SK-N-SH (cell line): ENCODE results near the gene TBCD. TPM values are rescaled to one million over a fixed set of nuclear protein-coding genes. Genes with fewer than 3 reads are reported as not detected.

Source experiments
- CTCF ChIA-PET: fragments of 300-600, 350-600 bp; formaldehyde crosslinking; extraction: SDS; loops from one replicate; lab custom pipeline; 2021; lab: Yijun Ruan, JAX
- POLR2A ChIA-PET: fragments of 350-600 bp; sonication (Branson Sonifier 250); formaldehyde crosslinking; extraction: SDS; loops from one replicate; lab custom pipeline; 2020; ENCODE audit warnings: antibody characterized with exemption, inconsistent platforms; lab: Yijun Ruan, JAX
- DNase-seq: peaks from one replicate; pipeline ENCODE4 v3.0.0; 2012
- H2AFZ ChIP-seq: fragments of 200-600 bp; sonication (generic); 2 replicates; pipeline ENCODE4 v1.8.1; 2016; ENCODE audit warnings: antibody characterized with exemption, mild to moderate bottlenecking, low read depth
- H3F3A ChIP-seq: fragments of 200-600 bp; sonication (generic); replicated peaks from 2 replicates; pipeline ENCODE3; 2016; ENCODE audit warnings: antibody characterized with exemption, mild to moderate bottlenecking; ENCODE audit not compliant: insufficient read depth
- H3K27ac ChIP-seq, 2 experiments: fragments of 200-500 bp in 1 of 2; fragments of 200-600 bp in 1 of 2; sonication (Bioruptor generic) in 1 of 2; sonication (generic), shearing (Covaris generic) in 1 of 2; 2 replicates each; pipeline versions ENCODE4 v1.5.1 to v1.6.1; 2014 to 2016; ENCODE audit warnings: low read depth in 2 of 2, inconsistent platforms in 1 of 2, low read length in 1 of 2, mild to moderate bottlenecking in 1 of 2, mixed read lengths in 1 of 2
- H3K27me3 ChIP-seq: fragments of 200-600 bp; sonication (generic), shearing (Covaris generic); 2 replicates; pipeline ENCODE4 v1.6.1; 2016; ENCODE audit warnings: mixed run types; ENCODE audit not compliant: insufficient read depth
- H3K36me3 ChIP-seq, 2 experiments: fragments of 200-500 bp in 1 of 2; fragments of 200-600 bp in 1 of 2; sonication (Bioruptor generic) in 1 of 2; sonication (generic) in 1 of 2; replicated peaks in 1 of 2; 2 replicates each; pipeline versions ENCODE3 to v1.5.1; 2014 to 2016; ENCODE audit warnings: low read length in 1 of 2, mild to moderate bottlenecking in 1 of 2; ENCODE audit not compliant: insufficient read depth in 2 of 2, control insufficient read depth in 1 of 2
- H3K4me1 ChIP-seq, 2 experiments: fragments of 200-500 bp in 1 of 2; fragments of 200-600 bp in 1 of 2; sonication (Bioruptor generic) in 1 of 2; sonication (generic), shearing (Covaris generic) in 1 of 2; 2 replicates each; pipeline versions ENCODE4 v1.5.1 to v1.6.1; 2014 to 2016; ENCODE audit warnings: low read depth in 1 of 2, low read length in 1 of 2, mixed run types in 1 of 2; ENCODE audit not compliant: insufficient read depth in 2 of 2, control insufficient read depth in 1 of 2
- H3K4me2 ChIP-seq: fragments of 200-600 bp; sonication (generic), shearing (Covaris generic); 2 replicates; pipeline ENCODE4 v1.6.1; 2017; ENCODE audit warnings: mixed run types
- H3K4me3 ChIP-seq, 2 experiments: fragments of 200-500 bp in 1 of 2; fragments of 200-600 bp in 1 of 2; sonication (Bioruptor generic) in 1 of 2; sonication (generic), shearing (Covaris generic) in 1 of 2; 2 replicates each; pipeline versions ENCODE4 v1.5.1 to v1.8.1; 2014 to 2016; ENCODE audit warnings: low read depth in 2 of 2, inconsistent platforms in 1 of 2, low read length in 1 of 2, mild to moderate bottlenecking in 1 of 2, mixed read lengths in 1 of 2, moderate library complexity in 1 of 2
- H3K79me2 ChIP-seq: fragments of 200-600 bp; sonication (generic); 2 replicates; pipeline ENCODE4 v1.8.1; 2017; ENCODE audit warnings: mild to moderate bottlenecking; ENCODE audit not compliant: insufficient read depth
- H3K9ac ChIP-seq: fragments of 200-600 bp; sonication (generic); 2 replicates; pipeline ENCODE4 v1.6.1; 2017; ENCODE audit warnings: mixed run types
- H3K9me2 ChIP-seq: fragments of 200-600 bp; sonication (generic); 2 replicates; pipeline ENCODE4 v1.6.1; 2017; ENCODE audit warnings: mixed run types
- H3K9me3 ChIP-seq: fragments of 200-600 bp; sonication (generic); 2 replicates; pipeline ENCODE4 v1.6.1; 2017; ENCODE audit warnings: mixed run types, mild to moderate bottlenecking, moderate library complexity
- H4K20me1 ChIP-seq: fragments of 200-600 bp; sonication (generic); 2 replicates; pipeline ENCODE4 v1.6.1; 2017; ENCODE audit warnings: mild to moderate bottlenecking, mixed run types; ENCODE audit not compliant: insufficient read depth
- CHD2 ChIP-seq: fragments of 150-350 bp; IDR thresholded peaks from 2 replicates; pipeline ENCODE4 v1.6.1; 2018; ENCODE audit warnings: low read length; ENCODE audit not compliant: partially characterized antibody
- EP300 ChIP-seq, 2 experiments: IDR thresholded peaks; 2 replicates each; pipeline versions ENCODE4 v1.4.0 to v1.6.1; 2012; ENCODE audit warnings: borderline replicate concordance in 1 of 2, low read depth in 1 of 2, low read length in 1 of 2
- EZH2phosphoT487 ChIP-seq: fragments of 200-600 bp; sonication (generic); IDR thresholded peaks from 2 replicates; pipeline ENCODE4 v1.6.1; 2017; ENCODE audit warnings: low read depth, mixed run types, mild to moderate bottlenecking, antibody characterized with exemption, moderate library complexity, borderline replicate concordance
- FOSL2 ChIP-seq: IDR thresholded peaks from 2 replicates; pipeline ENCODE4 v1.4.0; 2012; ENCODE audit warnings: low read depth, mild to moderate bottlenecking, moderate library complexity, borderline replicate concordance
- FOXM1 ChIP-seq: IDR thresholded peaks from 2 replicates; pipeline ENCODE4 v1.4.0; 2012; ENCODE audit warnings: low read depth, mild to moderate bottlenecking
- GABPA ChIP-seq: IDR thresholded peaks from 2 replicates; pipeline ENCODE4 v1.4.0; 2012; ENCODE audit warnings: low read depth, mild to moderate bottlenecking
- MAX ChIP-seq: IDR thresholded peaks from 2 replicates; pipeline ENCODE4 v1.4.0; 2012; ENCODE audit warnings: low read depth
- MXI1 ChIP-seq: IDR thresholded peaks from 2 replicates; pipeline ENCODE4 v1.6.1; 2012; ENCODE audit warnings: mild to moderate bottlenecking, low read depth, low read length, improper control_type of control experiment
- NFIC ChIP-seq: IDR thresholded peaks from 2 replicates; pipeline ENCODE4 v1.4.0; 2012; ENCODE audit warnings: borderline replicate concordance
- NRF1 ChIP-seq: IDR thresholded peaks from 2 replicates; pipeline ENCODE4 v1.6.1; 2012; ENCODE audit warnings: low read depth, mild to moderate bottlenecking, low read length
- POLR2AphosphoS5 ChIP-seq: IDR thresholded peaks from 2 replicates; pipeline ENCODE4 v1.6.1; 2012; ENCODE audit warnings: low read depth, low read length
- RAD21 ChIP-seq: IDR thresholded peaks from 2 replicates; pipeline ENCODE4 v1.6.1; 2012; ENCODE audit warnings: mild to moderate bottlenecking, low read length
- RCOR1 ChIP-seq: fragments of 150-350 bp; IDR thresholded peaks from 2 replicates; pipeline ENCODE4 v1.6.1; 2017; ENCODE audit warnings: antibody characterized with exemption, low read length
- RXRA ChIP-seq: IDR thresholded peaks from 2 replicates; pipeline ENCODE4 v1.4.0; 2012; ENCODE audit warnings: low read depth, mild to moderate bottlenecking, borderline replicate concordance
- SMC3 ChIP-seq: IDR thresholded peaks from 2 replicates; pipeline ENCODE4 v1.6.1; 2012; ENCODE audit warnings: low read depth, low read length, improper control_type of control experiment
- TAF1 ChIP-seq: IDR thresholded peaks from 2 replicates; pipeline ENCODE4 v1.6.1; 2012; ENCODE audit warnings: low read depth, mild to moderate bottlenecking, low read length, moderate library complexity, borderline replicate concordance
- TCF12 ChIP-seq: IDR thresholded peaks from 2 replicates; pipeline ENCODE4 v1.4.0; 2012
- TEAD4 ChIP-seq: IDR thresholded peaks from 2 replicates; pipeline ENCODE4 v1.4.0; 2012; ENCODE audit warnings: mild to moderate bottlenecking, borderline replicate concordance; ENCODE audit not compliant: insufficient read depth
- YY1 ChIP-seq: IDR thresholded peaks from 2 replicates; pipeline ENCODE4 v1.4.0; 2012; ENCODE audit warnings: low read depth, mild to moderate bottlenecking
- WGBS: methylation state at CpG from one replicate; pipeline ENCODE4 v1.1.6; 2017; ENCODE audit warnings: low lambda C conversion rate; 5-methylcytosine and 5-hydroxymethylcytosine counted together
- polyA plus RNA-seq, 3 experiments: library from polyadenylated mRNA; depleted of rRNA; stranded (reverse); fragments of >200 nt; gene quantifications; 2 replicates each; pipeline ENCODE4 v1.2.3, GENCODE V29; 2012
- TF ChIP-seq, protein P1 (sequence below): fragments of 150-350 bp; IDR thresholded peaks from 2 replicates; pipeline ENCODE4 v1.6.1; 2016; ENCODE audit warnings: mild to moderate bottlenecking, low read depth, low read length

Gene TBCD
- polyA plus RNA-seq, 1 of the 3 experiments (the other 2 are of a cell fraction): 107 TPM

GRCh38 chr17:82909322-82909904 is 157.5 kb downstream of the TBCD start:
- H3K9ac ChIP-seq: no peak overlapping the region
- ChIA-PET CTCF (interaction anchor here (1.2 to 1.3 kb wide), 2 partner anchors 9 to 13 kb away, joined by 3 to 4 read pairs; no protein-coding TSS in a partner anchor), POLR2A (no interaction called here)
- no peaks in the 10 kb centered on the region for H3F3A ChIP-seq
- no peak overlapping the region for H2AFZ ChIP-seq
- no peaks in the 10 kb centered on the region for H3K9me2 ChIP-seq
- TF ChIP-seq, protein P1, sequence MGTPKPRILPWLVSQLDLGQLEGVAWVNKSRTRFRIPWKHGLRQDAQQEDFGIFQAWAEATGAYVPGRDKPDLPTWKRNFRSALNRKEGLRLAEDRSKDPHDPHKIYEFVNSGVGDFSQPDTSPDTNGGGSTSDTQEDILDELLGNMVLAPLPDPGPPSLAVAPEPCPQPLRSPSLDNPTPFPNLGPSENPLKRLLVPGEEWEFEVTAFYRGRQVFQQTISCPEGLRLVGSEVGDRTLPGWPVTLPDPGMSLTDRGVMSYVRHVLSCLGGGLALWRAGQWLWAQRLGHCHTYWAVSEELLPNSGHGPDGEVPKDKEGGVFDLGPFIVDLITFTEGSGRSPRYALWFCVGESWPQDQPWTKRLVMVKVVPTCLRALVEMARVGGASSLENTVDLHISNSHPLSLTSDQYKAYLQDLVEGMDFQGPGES: no peak
- TF ChIP-seq FOXM1 (no peak), CHD2 (no peak), TCF12 (no peak), MXI1 (no peak), YY1 (no peak), RCOR1 (no peak), EZH2phosphoT487 (no peak), EP300 (IDR thresholded peaks at IDR 0.05; ENCODE audit: borderline replicate concordance in 1 of 2, low read depth in 1 of 2, low read length in 1 of 2) (no peak)
- H3K27me3 ChIP-seq: no peaks in the 10 kb centered on the region
- 93% methylated on average over 26 of the region's 26 CpGs for WGBS
- H3K4me3 ChIP-seq: no peak overlapping the region
- no peak for DNase-seq
- H4K20me1 ChIP-seq: no peaks in the 10 kb centered on the region
- H3K4me1 ChIP-seq: no peaks in the 10 kb centered on the region; a peak in 1 of 4 replicates
- H3K79me2 ChIP-seq: no peaks in the 10 kb centered on the region
- no peaks in the 10 kb centered on the region for H3K9me3 ChIP-seq
- no peak overlapping the region for H3K27ac ChIP-seq
- H3K4me2 ChIP-seq: no peak overlapping the region
- peaks cover 7 to 37% of the 10 kb centered on the region in 2 experiments for H3K36me3 ChIP-seq

DNA sequence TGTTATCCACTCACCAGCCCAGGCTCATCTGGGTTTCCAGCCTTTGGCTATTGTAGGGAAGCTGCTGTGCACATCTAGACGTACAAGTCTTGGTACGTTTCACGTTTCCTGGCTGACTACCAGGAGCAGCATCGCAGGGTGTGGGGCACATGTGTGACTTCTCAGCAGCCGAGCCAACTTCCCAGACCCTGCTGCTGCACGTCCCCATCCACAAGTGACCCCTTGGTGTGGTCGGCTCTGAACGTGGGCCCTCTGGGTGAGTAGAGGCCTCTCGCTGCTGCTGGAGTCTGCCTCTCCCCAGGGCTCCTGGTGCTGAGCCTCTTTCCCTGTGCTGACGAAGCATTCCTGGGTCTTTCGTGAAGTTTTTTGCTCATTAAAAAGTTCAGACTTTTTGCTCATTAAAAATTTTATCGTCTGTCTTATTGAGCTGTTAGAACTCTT is 158.2 kb downstream of the TBCD start:
- ChIA-PET POLR2A (no interaction called here), CTCF (interaction anchor here (0.7 to 0.9 kb wide), 2 partner anchors 15 to 128 kb away, joined by 3 to 4 read pairs; no protein-coding TSS in a partner anchor)
- Histone ChIP-seq H2AFZ (no peak overlapping the region), H3K9ac (no peak overlapping the region), H4K20me1 (no peaks in the 10 kb centered on the region), H3K79me2 (no peaks in the 10 kb centered on the region), H3K27me3 (no peaks in the 10 kb centered on the region), H3K9me3 (no peaks in the 10 kb centered on the region), H3K4me1 (no peaks in the 10 kb centered on the region; a peak in 1 of 4 replicates), H3K4me2 (no peak overlapping the region), H3K36me3 (peaks cover 7 to 31% of the 10 kb centered on the region in 2 experiments), H3K27ac (no peak overlapping the region), H3F3A (no peaks in the 10 kb centered on the region), H3K9me2 (no peaks in the 10 kb centered on the region), H3K4me3 (no peak overlapping the region)
- 89% methylated on average over 12 of the region's 12 CpGs for WGBS
- no peak for TF ChIP-seq RAD21
- TF ChIP-seq CHD2: no peak
- DNase-seq: no peak

DNA sequence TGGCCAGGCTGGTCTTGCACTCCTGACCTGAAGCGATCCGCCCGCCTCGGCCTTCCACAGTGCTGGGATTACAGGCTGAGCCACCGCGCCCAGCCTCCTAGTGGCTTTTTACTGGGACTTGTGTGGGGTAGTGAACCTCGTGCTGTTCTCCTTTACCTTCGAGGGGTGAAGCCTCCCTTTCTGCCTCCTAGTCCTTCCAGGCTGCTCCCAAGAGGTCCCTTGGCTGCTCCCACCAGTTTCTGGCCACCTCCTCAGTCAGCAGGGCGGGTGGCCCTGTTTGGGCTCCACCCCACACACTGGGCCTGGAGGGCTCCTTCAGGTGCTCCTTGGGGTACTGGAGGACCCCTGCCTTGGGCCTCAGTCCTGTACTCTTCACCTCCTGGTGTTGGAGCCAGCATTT is 158.9 kb downstream of the TBCD start:
- Histone ChIP-seq H3K79me2 (no peaks in the 10 kb centered on the region), H3K36me3 (peaks cover 7 to 35% of the 10 kb centered on the region in 2 experiments), H3K9me3 (no peaks in the 10 kb centered on the region), H3F3A (no peaks in the 10 kb centered on the region), H3K4me2 (no peak overlapping the region), H3K4me1 (no peaks in the 10 kb centered on the region; a peak in 1 of 4 replicates), H3K9me2 (no peaks in the 10 kb centered on the region), H4K20me1 (no peaks in the 10 kb centered on the region), H3K27ac (no peak overlapping the region), H3K4me3 (no peak overlapping the region), H3K9ac (no peak overlapping the region), H2AFZ (no peak overlapping the region), H3K27me3 (no peaks in the 10 kb centered on the region)
- DNase-seq: no peak
- POLR2A ChIA-PET: no interaction called here
- WGBS: 82% methylated on average over 9 of the region's 9 CpGs
- CTCF ChIA-PET: interaction anchor here (0.7 to 1.1 kb wide), 4 partner anchors 14 to 129 kb away, joined by 3 to 5 read pairs (median 4); no protein-coding TSS in a partner anchor
- TF ChIP-seq EP300 (IDR thresholded peaks at IDR 0.05; ENCODE audit: borderline replicate concordance in 1 of 2, low read depth in 1 of 2, low read length in 1 of 2): no peak
- TF ChIP-seq, protein P1: no peak
- no peak for TF ChIP-seq FOSL2
- no peak for TF ChIP-seq RXRA
- no peak for TF ChIP-seq MAX
- TF ChIP-seq TEAD4: no peak
- no peak for TF ChIP-seq POLR2AphosphoS5
- no peak for TF ChIP-seq RCOR1
- no peak for TF ChIP-seq GABPA
- TF ChIP-seq TAF1: no peak
- no peak for TF ChIP-seq NFIC
- no peak for TF ChIP-seq EZH2phosphoT487
- TF ChIP-seq YY1: no peak
- no peak for TF ChIP-seq SMC3
- TF ChIP-seq NRF1: no peak
